Adrenal gland (tissue), 12 donors: ENCODE data around the gene CAB39. TPM values are rescaled to one million over a fixed set of nuclear protein-coding genes. Genes with fewer than 3 reads are reported as not detected.

ENCODE experiments used
- DNase-seq, 7 donors: peaks; one replicate each; pipeline ENCODE4 v3.0.0-alpha.2; 2019 to 2020
- H3K27ac ChIP-seq, 5 donors: fragments of 200-600 bp; sonication (generic) in 4 of 5; 1 replicate in 3 of 5; 2 replicates in 2 of 5; pipeline versions ENCODE4 v1.5.1 to v1.8.0; 2016 to 2020; ENCODE audit warnings: mild to moderate bottlenecking in 1 of 5
- H3K27me3 ChIP-seq: fragments of 200-600 bp; 2 replicates; pipeline ENCODE4 v1.8.0; 2021
- H3K36me3 ChIP-seq, 2 donors: fragments of 200-600 bp; replicated peaks in 1 of 2; 1 replicate in 1 of 2; 2 replicates in 1 of 2; pipeline versions ENCODE4 v1.5.1 to v1.8.0; 2018 to 2022
- H3K4me1 ChIP-seq, 2 donors: fragments of 200-600 bp; replicated peaks in 1 of 2; 1 replicate in 1 of 2; 2 replicates in 1 of 2; pipeline versions ENCODE4 v1.5.1 to v1.8.0; 2018 to 2021
- H3K4me3 ChIP-seq, 4 donors: fragments of 200-600 bp; sonication (generic) in 3 of 4; one replicate each; pipeline ENCODE4 v1.5.1; 2016 to 2018
- H3K9me3 ChIP-seq, 3 donors: fragments of 200-600 bp; sonication (generic) in 1 of 3; replicated peaks in 1 of 3; 1 replicate in 2 of 3; 2 replicates in 1 of 3; pipeline versions ENCODE4 v1.5.1 to v1.8.0; 2016 to 2021
- POLR2A ChIP-seq, 2 donors: fragments of 450-650 bp; IDR thresholded peaks; one replicate each; pipeline ENCODE4 v1.6.1; 2017; ENCODE audit warnings: antibody characterized with exemption in 2 of 2, mild to moderate bottlenecking in 2 of 2, moderate library complexity in 1 of 2
- WGBS, 4 donors: extraction: QIAGEN DNeasy Blood & Tissue Kit in 2 of 4; methylation state at CpG; one replicate each; pipeline versions ENCODE4 v1.1.5 to v1.1.7; 2013 to 2017; 5-methylcytosine and 5-hydroxymethylcytosine counted together
- intact Hi-C, 2 donors: fragments of 100-400 bp; cut with DNase I; formaldehyde crosslinking; loops; one replicate each; pipeline versions ENCODE4 v1.14.1 to v1.15.0; 2022 to 2023
- polyA plus RNA-seq, 3 donors: library from polyadenylated mRNA; stranded (reverse); fragments of 200-250 nt in 2 of 3; fragments of 350-450 nt in 1 of 3; fragmentation: Illumina TruSeq in 1 of 3; extraction: RNeasy Lipid Tissue Mini Kit (QIAGEN cat#74804) in 1 of 3; gene quantifications; one replicate each; pipeline ENCODE4 v1.2.3, GENCODE V29; 2013 to 2014
- total RNA-seq, 9 donors: library from RNA; depleted of rRNA in 4 of 9; stranded (reverse); fragments of >200 nt in 4 of 9; fragments of 120-200 nt in 1 of 9; fragmentation: NEBNext Ultra II Directional in 1 of 9; extraction: Animal tissue kit (Norgen Biotek cat#: 25700) in 1 of 9; gene quantifications; one replicate each; pipeline versions ENCODE4 v1.1.0 to v1.2.4, GENCODE V29; 2013 to 2023
- TF ChIP-seq, protein P1 (sequence below), 6 experiments: fragments of 450-650 bp in 4 of 6; fragments of 200-600 bp in 2 of 6; sonication (generic) in 1 of 6; IDR thresholded peaks; 1 replicate in 5 of 6; 2 replicates in 1 of 6; pipeline versions ENCODE4 v1.5.1 to v1.8.0; 2016 to 2021; ENCODE audit warnings: antibody characterized with exemption in 6 of 6, mild to moderate bottlenecking in 2 of 6, moderate library complexity in 1 of 6
- donor health status: healthy with polysubstance abuse.
- donor health status: Bipolar disorder and iron deficiency.
- donor health status: DM: yes; HTN: yes; CAD: no.
- donor health status: DM: no; HTN: no; CAD: no.
- donor health status: DM: no; HTN: no; CAD: no.
- donor health status: DM: yes; HTN: yes; CAD: no.

Gene CAB39
- total and polyA plus RNA-seq, 12 donors: 10.5 to 96.1 (median 55.5) TPM

GRCh38 chr2:230692760-230693159 lies 19.9 kb upstream of the CAB39 start:
- 58 to 71% (median 66%) methylated on average over 2 of the region's 2 CpGs for WGBS, 4 donors
- H3K4me1 ChIP-seq: no peaks in the 10 kb centered on the region
- intact Hi-C loops: no loop called here
- no peaks in the 10 kb centered on the region for H3K36me3 ChIP-seq
- no peak for TF ChIP-seq POLR2A (IDR thresholded peaks at IDR 0.05)
- TF ChIP-seq, protein P1, sequence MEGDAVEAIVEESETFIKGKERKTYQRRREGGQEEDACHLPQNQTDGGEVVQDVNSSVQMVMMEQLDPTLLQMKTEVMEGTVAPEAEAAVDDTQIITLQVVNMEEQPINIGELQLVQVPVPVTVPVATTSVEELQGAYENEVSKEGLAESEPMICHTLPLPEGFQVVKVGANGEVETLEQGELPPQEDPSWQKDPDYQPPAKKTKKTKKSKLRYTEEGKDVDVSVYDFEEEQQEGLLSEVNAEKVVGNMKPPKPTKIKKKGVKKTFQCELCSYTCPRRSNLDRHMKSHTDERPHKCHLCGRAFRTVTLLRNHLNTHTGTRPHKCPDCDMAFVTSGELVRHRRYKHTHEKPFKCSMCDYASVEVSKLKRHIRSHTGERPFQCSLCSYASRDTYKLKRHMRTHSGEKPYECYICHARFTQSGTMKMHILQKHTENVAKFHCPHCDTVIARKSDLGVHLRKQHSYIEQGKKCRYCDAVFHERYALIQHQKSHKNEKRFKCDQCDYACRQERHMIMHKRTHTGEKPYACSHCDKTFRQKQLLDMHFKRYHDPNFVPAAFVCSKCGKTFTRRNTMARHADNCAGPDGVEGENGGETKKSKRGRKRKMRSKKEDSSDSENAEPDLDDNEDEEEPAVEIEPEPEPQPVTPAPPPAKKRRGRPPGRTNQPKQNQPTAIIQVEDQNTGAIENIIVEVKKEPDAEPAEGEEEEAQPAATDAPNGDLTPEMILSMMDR (IDR thresholded peaks at IDR 0.05): no peak
- H3K27me3 ChIP-seq: no peaks in the 10 kb centered on the region
- H3K4me3 ChIP-seq: no peak overlapping the region
- no peak for DNase-seq
- H3K9me3 ChIP-seq: no peaks in the 10 kb centered on the region
- no peak overlapping the region for H3K27ac ChIP-seq

DNA sequence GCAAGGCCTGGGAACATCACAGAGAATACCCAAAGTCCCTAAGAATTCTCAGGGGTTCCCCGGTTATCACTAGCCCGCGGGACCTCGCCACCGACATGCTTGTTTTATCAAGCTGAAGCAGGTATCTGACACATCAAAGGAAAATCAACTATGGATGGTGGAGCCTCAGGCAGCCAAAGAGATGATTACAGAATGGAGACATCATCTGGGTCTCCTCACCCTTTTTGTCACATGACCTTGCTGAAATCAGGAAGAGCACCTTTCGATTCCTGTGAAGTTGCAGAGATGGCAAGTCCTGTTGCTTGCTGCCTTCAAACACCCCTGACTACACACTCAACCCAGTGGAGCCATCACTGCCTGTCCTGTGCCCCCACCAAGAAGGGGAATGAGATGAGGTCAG lies 19.2 kb upstream of the CAB39 start:
- intact Hi-C loops: no loop called here
- WGBS, 4 donors: 89 to 100% (median 94%) methylated on average over 6 of the region's 6 CpGs
- no peak overlapping the region for H3K4me3 ChIP-seq
- no peak for DNase-seq
- H3K27ac ChIP-seq: no peak overlapping the region
- H3K4me1 ChIP-seq: no peaks in the 10 kb centered on the region
- H3K36me3 ChIP-seq: no peaks in the 10 kb centered on the region
- no peaks in the 10 kb centered on the region for H3K9me3 ChIP-seq
- TF ChIP-seq, protein P1 (IDR thresholded peaks at IDR 0.05): no peak
- no peak for TF ChIP-seq POLR2A (IDR thresholded peaks at IDR 0.05)
- H3K27me3 ChIP-seq: no peaks in the 10 kb centered on the region

- Histone ChIP-seq H3K27me3 (no peaks in the 10 kb centered on the region), H3K27ac (no peak overlapping the region), H3K36me3 (no peaks in the 10 kb centered on the region), H3K4me1 (no peaks in the 10 kb centered on the region), H3K4me3 (no peak overlapping the region), H3K9me3 (no peaks in the 10 kb centered on the region)
- no peak for TF ChIP-seq POLR2A (IDR thresholded peaks at IDR 0.05)
- TF ChIP-seq, protein P1 (IDR thresholded peaks at IDR 0.05): no peak
- DNase-seq: peak in 1 of 7 donors; percentile 1
- 86 to 93% (median 89%) methylated on average over 2 to 3 of the region's 3 CpGs for WGBS, 4 donors
- intact Hi-C loops: no loop called here
These were observed 18.4 kb upstream of the CAB39 start for GRCh38 chr2:230694241-230694640.

GRCh38 chr2:230695551-230695950 lies 17.1 kb upstream of the CAB39 start:
- no peak for DNase-seq
- WGBS, 4 donors: 83 to 93% (median 86%) methylated on average over 6 of the region's 6 CpGs

More at GRCh38 chr2:230695551-230695950, 17.1 kb upstream of the CAB39 start:
- Histone ChIP-seq H3K36me3 (no peaks in the 10 kb centered on the region), H3K4me3 (no peak overlapping the region), H3K9me3 (no peaks in the 10 kb centered on the region), H3K27ac (no peak overlapping the region), H3K4me1 (no peaks in the 10 kb centered on the region), H3K27me3 (no peaks in the 10 kb centered on the region)
- TF ChIP-seq, protein P1 (IDR thresholded peaks at IDR 0.05): no peak
- no peak for TF ChIP-seq POLR2A (IDR thresholded peaks at IDR 0.05)
- intact Hi-C loops: no loop called here
